Epithelial cell of proximal tubule (primary cell): ENCODE data around the gene OPN4. TPM values are rescaled to one million over a fixed set of nuclear protein-coding genes. Genes with fewer than 3 reads are reported as not detected.
"Not testable (repeated sequence)": the region's sequence is repeated elsewhere in the genome, so short reads cannot be mapped to it uniquely, and the experiment has no call there.

Source experiments
- DNase-seq: peaks from one replicate; pipeline ENCODE4 v3.0.0-alpha.2; 2011; ENCODE audit warnings: low read depth
- H3K4me3 ChIP-seq: 2 replicates; pipeline ENCODE4 v1.5.1; 2011; ENCODE audit warnings: low read depth, mild to moderate bottlenecking, low read length
- CTCF ChIP-seq: conservative IDR thresholded peaks from 2 replicates; pipeline ENCODE4 v1.5.1; 2012; ENCODE audit warnings: low read depth, mild to moderate bottlenecking, low read length
- total RNA-seq: library from RNA; depleted of rRNA; stranded (reverse); fragments of >200 nt; gene quantifications from 2 replicates; pipeline ENCODE4 v1.2.3, GENCODE V29; 2015

Gene OPN4
- total RNA-seq = not detected in 2 replicates

- TF ChIP-seq CTCF = no peak
- H3K4me3 ChIP-seq = no peak within 1 kb of the TSS
- DNase-seq = no peak
Measured at GRCh38 chr10:86654411-86655172, at the start of gene OPN4. Gene OPN4, plus strand, starts transcription at chr10:86654547. Its CDS starts 237 bp downstream, at chr10:86654784.

GRCh38 chr10:86607674-86608073 lies 46.7 kb upstream of the OPN4 start:
- no peak for DNase-seq
- TF ChIP-seq CTCF = no peak
- no peak overlapping the region for H3K4me3 ChIP-seq

DNA sequence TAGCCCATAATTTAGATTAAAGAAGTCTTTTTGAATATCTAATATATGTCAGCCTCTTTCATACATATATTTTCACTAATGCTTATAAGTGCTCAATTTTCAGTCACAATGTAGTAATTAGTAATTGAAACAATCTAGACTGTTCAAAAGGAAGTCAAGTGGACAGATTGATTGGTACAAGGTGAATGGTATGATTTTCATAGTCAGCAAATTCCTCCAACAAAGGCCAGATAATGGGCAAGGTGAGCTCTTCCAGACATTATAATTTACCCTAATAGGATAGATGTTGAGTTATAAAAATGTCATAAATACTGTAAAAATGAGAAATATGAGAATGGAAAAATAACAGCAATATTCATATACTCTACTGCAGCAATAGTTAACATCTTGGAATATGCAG lies 44.4 kb upstream of the OPN4 start:
- no peak for TF ChIP-seq CTCF
- no peak for DNase-seq
- no peak overlapping the region for H3K4me3 ChIP-seq

DNA sequence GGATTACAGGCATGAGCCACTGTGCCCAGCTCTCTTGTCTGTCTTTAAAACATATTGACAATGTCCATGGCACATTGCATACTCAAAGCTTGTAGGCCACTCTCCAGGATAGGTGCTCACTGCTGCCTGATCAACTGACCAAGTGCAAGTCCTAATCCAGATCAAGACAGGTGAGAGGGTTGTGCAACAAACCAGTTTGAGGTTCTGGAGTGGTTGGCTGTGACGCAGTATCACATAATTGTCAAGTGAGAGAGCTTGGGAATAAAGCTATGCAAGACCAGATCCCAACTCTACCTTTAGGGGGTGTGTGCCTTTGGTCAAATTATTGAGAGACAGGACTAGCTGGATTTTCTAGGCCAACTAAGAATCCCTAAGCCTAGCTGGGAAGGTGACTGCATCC lies 43.0 kb upstream of the OPN4 start:
- no peak for TF ChIP-seq CTCF
- DNase-seq = no peak
- no peak overlapping the region for H3K4me3 ChIP-seq

- DNase-seq = no peak
- no peak for TF ChIP-seq CTCF
- H3K4me3 ChIP-seq = no peak overlapping the region
Measured at GRCh38 chr10:86613096-86613495, 41.3 kb upstream of the OPN4 start.

DNA sequence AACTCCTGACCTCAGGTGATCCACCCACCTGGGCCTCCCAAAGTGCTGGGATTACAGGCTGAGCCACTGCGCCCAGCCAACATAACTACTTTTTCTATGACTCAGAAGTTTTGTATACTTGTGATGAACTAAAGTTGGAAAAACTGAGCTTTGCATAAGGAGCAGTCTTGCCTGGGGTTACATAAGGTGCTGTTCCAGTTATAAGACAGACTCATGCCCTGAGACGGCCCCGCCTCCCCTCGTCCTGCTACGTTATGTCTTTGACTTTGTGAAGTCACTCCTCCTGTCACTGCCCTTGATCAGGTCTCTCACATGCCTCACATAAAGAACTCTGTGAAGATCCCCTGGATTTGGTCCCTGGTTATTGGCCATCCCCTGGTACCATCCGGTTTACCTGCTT lies 40.4 kb upstream of the OPN4 start:
- no peak for DNase-seq
- no peak for TF ChIP-seq CTCF
- H3K4me3 ChIP-seq = no peak overlapping the region

DNA sequence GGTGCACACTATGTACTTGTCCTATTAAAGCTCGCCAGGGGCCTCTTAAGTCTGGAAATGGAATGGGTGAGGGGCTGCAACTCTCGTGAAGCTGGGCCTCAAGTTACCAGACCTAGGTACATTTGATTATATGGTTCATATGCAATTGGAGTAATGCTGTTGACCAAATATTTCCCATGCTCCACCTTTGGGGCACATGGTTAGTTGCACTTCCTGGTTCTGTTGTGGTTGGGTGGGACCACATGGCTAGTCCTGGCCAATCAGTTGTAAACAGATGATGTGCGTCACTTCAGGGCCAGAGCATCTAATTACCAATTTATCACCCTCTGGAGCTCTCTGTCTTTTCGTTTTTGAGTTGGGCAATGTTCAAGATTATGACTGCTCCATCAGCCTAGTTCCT lies 39.5 kb upstream of the OPN4 start:
- no peak for DNase-seq
- TF ChIP-seq CTCF = no peak
- no peak overlapping the region for H3K4me3 ChIP-seq

GRCh38 chr10:86617278-86617677 lies 37.1 kb upstream of the OPN4 start:
- DNase-seq = not testable (repeated sequence)

More at GRCh38 chr10:86617278-86617677, 37.1 kb upstream of the OPN4 start:
- not testable (repeated sequence) for H3K4me3 ChIP-seq
